GM10266 (cell line): ENCODE data around the gene AKT3.

Source experiments
- DNase-seq: peaks from one replicate; pipeline ENCODE4 v3.0.0; 2012; ENCODE audit errors: extremely low spot score
- CTCF ChIP-seq: IDR thresholded peaks from 2 replicates; pipeline ENCODE4 v1.5.1; 2012; ENCODE audit warnings: mild to moderate bottlenecking, low read depth; ENCODE audit not compliant: control insufficient read depth, insufficient read depth; ENCODE audit errors: missing control alignments

Gene AKT3

GRCh38 chr1:243740255-243740999 is 109.6 kb downstream of the AKT3 start:
- TF ChIP-seq CTCF: no peak
- no peak for DNase-seq

GRCh38 chr1:243739335-243740003 is 110.6 kb downstream of the AKT3 start:
- no peak for TF ChIP-seq CTCF
- DNase-seq: no peak

- no peak for DNase-seq
- TF ChIP-seq CTCF: no peak
Observed at GRCh38 chr1:243738020-243738419, 112.0 kb downstream of the AKT3 start.

- no peak for TF ChIP-seq CTCF
- no peak for DNase-seq
Observed at GRCh38 chr1:243735457-243735856, 114.6 kb downstream of the AKT3 start.

GRCh38 chr1:243734308-243734695 is 115.7 kb downstream of the AKT3 start:
- no peak for TF ChIP-seq CTCF
- DNase-seq: no peak

GRCh38 chr1:243733670-243734307 is 116.3 kb downstream of the AKT3 start:
- no peak for TF ChIP-seq CTCF

GRCh38 chr1:243732637-243733036 is 117.4 kb downstream of the AKT3 start:
- TF ChIP-seq CTCF: no peak
- DNase-seq: no peak

More at GRCh38 chr1:243733670-243734307, 116.3 kb downstream of the AKT3 start:
- DNase-seq: no peak
